Progenitor cell of endocrine pancreas (in vitro differentiated cells): ENCODE data around the gene RNF13. TPM values are rescaled to one million over a fixed set of nuclear protein-coding genes. Genes with fewer than 3 reads are reported as not detected.

Experiments used
- DNase-seq: peaks from one replicate; pipeline ENCODE4 v3.0.0; 2021; ENCODE audit warnings: low spot score; ENCODE audit not compliant: unreplicated experiment
- H3K27ac Mint-ChIP-seq: 2 replicates; pipeline ENCODE4 v1.8.0; 2021; ENCODE audit warnings: mild to moderate bottlenecking, moderate library complexity, mixed read lengths
- H3K27me3 Mint-ChIP-seq: 2 replicates; pipeline ENCODE4 v1.8.0; 2021; ENCODE audit warnings: mixed read lengths
- H3K36me3 Mint-ChIP-seq: 2 replicates; pipeline ENCODE4 v1.8.0; 2022; ENCODE audit warnings: mixed read lengths; ENCODE audit not compliant: insufficient read depth
- H3K4me1 Mint-ChIP-seq: 2 replicates; pipeline ENCODE4 v1.8.0; 2021; ENCODE audit warnings: low read depth, mixed read lengths
- H3K4me3 Mint-ChIP-seq: 2 replicates; pipeline ENCODE4 v1.8.0; 2021; ENCODE audit warnings: low read depth, mild to moderate bottlenecking, moderate library complexity, mixed read lengths
- H3K9me3 Mint-ChIP-seq: 2 replicates; pipeline ENCODE4 v1.8.0; 2021; ENCODE audit warnings: low read depth, mixed read lengths
- total RNA-seq: library from RNA; stranded (reverse); gene quantifications from 2 replicates; pipeline ENCODE4 v1.2.1, GENCODE V29; 2021
- TF ChIP-seq, protein P1 (sequence below): fragments of 200-600 bp; sonication (generic); IDR thresholded peaks from one replicate; pipeline ENCODE4 v1.5.0; 2021; ENCODE audit warnings: antibody characterized with exemption, mild to moderate bottlenecking; ENCODE audit not compliant: unreplicated experiment

The RNF13 gene
- total RNA-seq, 1 donor from 2014 or later = 29.8 TPM

DNA sequence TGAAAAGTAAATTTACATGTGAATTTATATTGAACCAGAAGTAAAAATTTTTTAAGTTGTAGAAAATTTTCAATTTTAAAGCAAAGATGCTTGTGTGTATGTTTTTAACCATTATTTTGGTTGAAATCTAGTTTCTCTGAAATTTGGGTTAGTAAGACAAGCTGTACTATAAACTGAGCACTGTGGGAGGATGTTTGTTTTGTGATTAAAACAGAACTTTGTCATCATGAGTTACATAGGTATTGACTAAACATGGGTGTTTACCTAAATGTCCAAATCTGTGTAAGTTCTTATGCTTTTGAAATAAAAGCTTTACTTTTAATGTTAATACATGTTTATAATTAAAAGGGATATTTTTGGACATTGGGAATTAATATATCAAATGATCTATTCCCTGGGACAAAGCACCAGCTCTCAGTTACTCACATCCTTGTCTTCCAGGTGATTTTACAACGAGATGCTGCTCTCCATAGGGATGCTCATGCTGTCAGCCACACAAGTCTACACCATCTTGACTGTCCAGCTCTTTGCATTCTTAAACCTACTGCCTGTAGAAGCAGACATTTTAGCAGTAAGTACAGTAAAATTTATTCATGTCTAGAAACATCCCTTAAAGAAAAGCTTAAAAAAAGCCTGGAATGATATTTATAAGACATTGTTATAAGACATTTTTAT is 32.7 kb downstream of the RNF13 start:
- Mint-ChIP-seq H3K36me3 (peaks cover 5% of the 10 kb centered on the region), H3K4me1 (peaks cover 20% of the 10 kb centered on the region), H3K27ac (no peak overlapping the region), H3K27me3 (no peaks in the 10 kb centered on the region), H3K9me3 (no peaks in the 10 kb centered on the region), H3K4me3 (no peak overlapping the region)
- no peak for DNase-seq
- TF ChIP-seq, protein P1, sequence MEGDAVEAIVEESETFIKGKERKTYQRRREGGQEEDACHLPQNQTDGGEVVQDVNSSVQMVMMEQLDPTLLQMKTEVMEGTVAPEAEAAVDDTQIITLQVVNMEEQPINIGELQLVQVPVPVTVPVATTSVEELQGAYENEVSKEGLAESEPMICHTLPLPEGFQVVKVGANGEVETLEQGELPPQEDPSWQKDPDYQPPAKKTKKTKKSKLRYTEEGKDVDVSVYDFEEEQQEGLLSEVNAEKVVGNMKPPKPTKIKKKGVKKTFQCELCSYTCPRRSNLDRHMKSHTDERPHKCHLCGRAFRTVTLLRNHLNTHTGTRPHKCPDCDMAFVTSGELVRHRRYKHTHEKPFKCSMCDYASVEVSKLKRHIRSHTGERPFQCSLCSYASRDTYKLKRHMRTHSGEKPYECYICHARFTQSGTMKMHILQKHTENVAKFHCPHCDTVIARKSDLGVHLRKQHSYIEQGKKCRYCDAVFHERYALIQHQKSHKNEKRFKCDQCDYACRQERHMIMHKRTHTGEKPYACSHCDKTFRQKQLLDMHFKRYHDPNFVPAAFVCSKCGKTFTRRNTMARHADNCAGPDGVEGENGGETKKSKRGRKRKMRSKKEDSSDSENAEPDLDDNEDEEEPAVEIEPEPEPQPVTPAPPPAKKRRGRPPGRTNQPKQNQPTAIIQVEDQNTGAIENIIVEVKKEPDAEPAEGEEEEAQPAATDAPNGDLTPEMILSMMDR = no peak

DNA sequence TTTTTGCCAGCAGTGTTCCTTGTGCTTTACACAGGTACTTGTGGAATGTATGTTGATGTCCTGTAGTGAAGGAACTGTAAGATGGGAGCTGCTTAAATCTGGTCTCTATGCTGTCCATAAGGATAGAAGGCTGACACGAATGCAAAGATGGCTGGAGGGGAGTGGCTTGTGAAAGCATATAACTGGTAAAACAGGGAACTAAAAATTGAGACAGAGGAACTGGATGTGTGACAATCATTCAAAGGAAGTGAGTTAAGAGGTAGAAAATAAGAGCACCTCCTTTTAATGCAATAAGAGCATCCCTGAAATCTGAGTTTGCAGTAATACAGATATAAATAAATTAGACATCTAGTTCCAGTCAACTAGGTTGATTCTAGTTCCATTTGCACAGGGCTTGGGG is 35.2 kb downstream of the RNF13 start:
- Mint-ChIP-seq H3K27ac (no peak overlapping the region), H3K4me1 (peaks cover 20% of the 10 kb centered on the region), H3K4me3 (no peak overlapping the region), H3K9me3 (no peaks in the 10 kb centered on the region), H3K36me3 (peaks cover 9% of the 10 kb centered on the region), H3K27me3 (no peaks in the 10 kb centered on the region)
- no peak for DNase-seq
- TF ChIP-seq, protein P1 = no peak

DNA sequence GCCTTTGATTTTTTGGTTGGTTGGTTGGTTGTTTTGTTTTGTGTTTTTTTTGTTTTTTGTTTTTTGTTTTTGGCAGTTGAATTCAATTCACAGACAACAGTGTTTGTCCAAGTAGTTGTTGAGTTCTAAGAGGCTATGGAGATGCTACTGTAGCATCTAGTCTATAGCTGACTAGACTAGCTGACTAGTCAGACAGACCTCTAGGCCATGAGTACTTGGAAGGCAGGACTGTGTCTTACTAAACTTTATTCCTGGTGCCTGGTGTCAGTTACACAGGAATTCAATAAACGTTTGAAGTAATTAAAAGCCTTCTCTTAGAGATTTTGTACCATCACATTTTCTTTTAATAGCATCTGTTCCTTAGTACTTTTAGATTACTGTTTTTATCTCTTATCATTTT is 35.7 kb downstream of the RNF13 start:
- DNase-seq = no peak
- peaks cover 19% of the 10 kb centered on the region for H3K4me1 Mint-ChIP-seq
- TF ChIP-seq, protein P1 = no peak
- no peak overlapping the region for H3K27ac Mint-ChIP-seq
- no peak overlapping the region for H3K4me3 Mint-ChIP-seq
- no peaks in the 10 kb centered on the region for H3K27me3 Mint-ChIP-seq
- peaks cover 9% of the 10 kb centered on the region for H3K36me3 Mint-ChIP-seq
- H3K9me3 Mint-ChIP-seq = no peaks in the 10 kb centered on the region

DNA sequence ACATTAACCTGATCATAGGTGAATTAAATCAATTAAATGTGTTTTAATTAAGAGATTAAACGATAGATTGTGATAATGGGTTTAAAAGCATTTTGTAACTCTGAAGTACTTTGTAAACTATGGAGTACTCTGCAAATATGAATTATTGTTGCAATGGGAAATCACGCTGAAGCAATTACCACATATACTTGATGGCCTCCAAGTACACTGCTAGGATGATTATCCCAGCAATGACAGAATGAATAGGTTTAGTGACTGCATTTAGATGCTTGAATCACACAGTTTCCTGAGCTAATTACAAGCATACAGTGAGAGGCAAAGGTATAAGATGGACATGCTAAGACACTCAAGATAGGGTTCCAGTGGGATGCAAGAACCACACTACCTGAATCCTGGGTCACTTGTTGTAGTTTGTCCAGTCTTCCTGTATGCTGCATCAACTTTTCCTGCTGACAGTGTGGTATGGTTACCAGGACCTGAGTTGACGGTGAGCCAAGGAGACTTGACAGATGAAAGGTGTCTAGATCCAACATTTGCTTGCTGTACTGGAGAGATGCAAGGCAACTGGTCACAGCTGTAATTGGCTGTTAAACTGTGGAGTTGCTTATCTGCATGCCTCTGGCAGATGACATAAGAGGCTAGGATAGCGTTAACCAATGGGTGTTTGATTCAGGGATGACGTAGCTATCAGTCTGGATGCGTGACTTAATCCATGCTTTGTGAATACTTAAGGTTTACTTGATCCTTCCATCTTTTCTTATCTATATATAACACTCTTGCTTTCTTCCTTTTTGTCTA is 38.0 kb downstream of the RNF13 start:
- no peak for DNase-seq
- H3K36me3 Mint-ChIP-seq = peaks cover 18% of the 10 kb centered on the region
- H3K27me3 Mint-ChIP-seq = no peaks in the 10 kb centered on the region
- no peak overlapping the region for H3K27ac Mint-ChIP-seq
- H3K4me1 Mint-ChIP-seq = no peaks in the 10 kb centered on the region
- no peak overlapping the region for H3K4me3 Mint-ChIP-seq
- peaks cover 6% of the 10 kb centered on the region for H3K9me3 Mint-ChIP-seq
- TF ChIP-seq, protein P1 = no peak

DNA sequence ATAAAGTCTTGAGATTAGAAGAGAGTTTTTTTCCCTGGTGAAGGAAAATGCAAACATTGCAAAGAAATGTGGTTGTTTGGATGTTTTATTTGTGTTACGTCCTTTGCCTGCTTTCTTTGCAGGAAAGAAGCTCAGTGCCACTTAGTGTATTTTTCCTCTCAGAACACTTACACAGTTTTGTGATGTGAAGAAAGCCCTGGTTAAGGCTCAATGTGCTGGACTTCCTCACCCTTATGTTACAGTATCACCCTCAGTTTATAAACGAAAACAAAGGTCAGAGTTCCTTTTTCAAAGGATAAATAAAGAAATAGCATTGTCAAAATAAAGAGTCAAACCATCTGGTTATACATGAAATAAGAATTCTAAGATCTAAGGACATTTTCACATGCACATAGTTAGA is 45.9 kb downstream of the RNF13 start:
- Mint-ChIP-seq H3K4me3 (no peak overlapping the region), H3K9me3 (peaks cover 6% of the 10 kb centered on the region), H3K4me1 (no peaks in the 10 kb centered on the region)

More for the DNA sequence above, 45.9 kb downstream of the RNF13 start:
- peaks cover 12% of the 10 kb centered on the region for H3K36me3 Mint-ChIP-seq
- H3K27ac Mint-ChIP-seq = no peak overlapping the region
- no peak for DNase-seq
- TF ChIP-seq, protein P1 = no peak
- no peaks in the 10 kb centered on the region for H3K27me3 Mint-ChIP-seq
